ENCODE data around the gene MICB. TPM values are rescaled to one million over a fixed set of nuclear protein-coding genes. Genes with fewer than 3 reads are reported as not detected.

MICB gene
- total RNA-seq, 2 donors from 2014 or later = 1.6 to 3.1 TPM

DNA sequence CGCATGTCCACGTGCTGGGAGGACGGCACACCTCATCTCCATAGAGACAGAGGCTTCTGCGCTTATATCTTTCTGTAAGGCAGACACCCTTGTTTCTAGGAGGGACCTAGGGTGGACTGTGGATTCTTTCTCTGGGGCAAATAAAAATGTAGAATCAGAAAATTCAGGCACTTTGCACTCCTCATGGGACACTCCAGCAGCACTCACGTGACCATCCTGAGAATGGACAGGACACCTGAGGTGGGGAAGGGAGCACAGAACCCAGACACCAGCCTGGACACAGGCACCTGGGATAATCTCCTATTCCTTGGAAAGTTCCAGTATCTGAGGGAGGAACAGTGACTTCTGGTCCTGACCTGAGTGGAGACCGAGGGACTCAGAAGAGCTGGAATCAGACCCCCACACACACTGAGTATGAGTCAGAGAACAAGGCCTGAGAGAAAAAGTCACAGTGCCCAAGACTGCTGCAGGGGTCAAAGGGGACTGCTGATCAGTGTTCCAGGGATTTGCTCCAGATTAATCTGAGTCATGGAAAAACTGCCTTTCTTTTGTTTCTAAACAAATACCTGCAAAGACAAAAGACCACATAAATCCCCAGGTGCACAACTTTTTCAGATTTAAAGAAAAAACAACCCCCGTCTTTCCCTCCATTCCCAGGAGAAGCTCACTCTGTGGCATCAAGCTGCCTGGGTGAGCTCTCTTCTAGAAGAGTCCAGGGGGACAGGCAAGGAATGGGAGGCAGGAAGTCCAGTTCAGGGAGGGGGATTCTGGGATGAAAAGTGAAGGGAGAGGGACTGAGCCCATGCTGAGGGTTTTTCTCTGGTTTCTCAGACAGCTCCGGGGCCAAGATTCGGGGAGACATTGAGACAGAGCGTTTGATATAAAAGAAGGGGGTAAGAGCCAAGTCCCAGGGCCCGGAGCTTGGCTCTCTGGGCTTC, 35.6 kb upstream of the MICB start:
- Histone ChIP-seq H3K36me3 (no peaks in the 10 kb centered on the region), H3K9me3 (no peaks in the 10 kb centered on the region), H3K27ac (peak overlapping the region; percentile 55 to 67), H3K4me1 (peaks cover 0 to 11% of the 10 kb centered on the region in 2 donors), H3K27me3 (no peaks in the 10 kb centered on the region), H3K4me3 (peak overlapping the region; percentile 43 to 51)
- DNase-seq (ENCODE audit: low spot score) = no peak
- TF ChIP-seq CTCF (IDR thresholded peaks at IDR 0.05) = no peak

GRCh38 chr6:31462964-31463870, 34.7 kb upstream of the MICB start:
- Histone ChIP-seq H3K4me1 (peaks cover 0 to 11% of the 10 kb centered on the region in 2 donors), H3K27me3 (no peaks in the 10 kb centered on the region)

DNA sequence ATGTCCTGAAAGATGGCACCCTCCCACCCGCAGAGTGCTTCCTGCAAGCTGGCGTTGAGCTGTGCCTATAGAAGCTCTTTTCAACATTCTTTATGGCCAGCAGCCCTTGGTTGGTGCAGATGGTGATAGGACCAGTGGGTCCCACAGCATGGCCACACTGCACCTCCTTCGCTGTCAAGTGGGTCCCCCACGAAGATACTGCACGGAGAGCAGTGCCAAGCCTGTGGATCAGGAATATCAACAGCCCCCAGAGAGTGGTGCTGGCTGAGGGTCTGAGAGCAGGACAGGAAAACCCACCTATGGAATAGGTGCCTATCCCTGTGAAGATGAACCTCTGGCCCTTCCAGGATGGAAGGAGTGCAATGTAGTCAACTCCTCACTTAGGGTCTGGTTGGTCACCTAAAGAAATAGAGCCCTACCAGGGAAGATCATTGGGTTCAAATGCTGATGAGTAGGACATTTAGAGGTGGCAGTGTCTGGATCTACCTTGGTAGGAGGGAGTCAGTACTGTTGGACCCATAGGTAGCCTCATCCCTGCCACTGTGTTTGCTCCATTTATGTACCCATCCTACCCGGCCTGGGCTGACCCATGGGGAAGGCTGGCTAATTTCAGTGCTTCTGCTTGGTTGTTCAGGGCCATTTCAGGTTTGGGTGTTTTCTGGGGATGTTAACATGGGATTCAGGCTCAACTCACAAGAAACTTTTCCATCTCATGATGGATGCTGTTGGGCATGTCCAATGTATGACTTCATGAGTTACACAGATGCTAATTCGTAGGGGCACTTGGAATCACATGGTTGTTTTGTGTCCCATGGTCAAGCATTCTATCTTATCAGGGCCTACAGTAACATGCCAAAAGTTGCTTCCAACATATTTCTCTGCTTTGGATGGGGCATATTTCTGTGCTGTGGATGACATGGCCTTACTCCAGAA, 33.4 kb upstream of the MICB start:
- no peaks in the 10 kb centered on the region for H3K36me3 ChIP-seq
- no peak for DNase-seq (ENCODE audit: low spot score)
- H3K27ac ChIP-seq = no peak overlapping the region
- H3K4me3 ChIP-seq = peak overlapping the region in 1 of 2 donors; percentile 51
- H3K27me3 ChIP-seq = no peaks in the 10 kb centered on the region
- H3K9me3 ChIP-seq = no peaks in the 10 kb centered on the region
- H3K4me1 ChIP-seq = peaks cover 0 to 11% of the 10 kb centered on the region in 2 donors
- TF ChIP-seq CTCF (IDR thresholded peaks at IDR 0.05) = no peak

More at GRCh38 chr6:31462964-31463870, 34.7 kb upstream of the MICB start:
- peak overlapping the region; percentile 55 to 67 for H3K27ac ChIP-seq
- peak overlapping the region; percentile 43 to 51 for H3K4me3 ChIP-seq
- no peaks in the 10 kb centered on the region for H3K9me3 ChIP-seq
- no peaks in the 10 kb centered on the region for H3K36me3 ChIP-seq
- peak; percentile 94 for DNase-seq (ENCODE audit: low spot score)
- TF ChIP-seq CTCF (IDR thresholded peaks at IDR 0.05) = no peak

- peak overlapping the region in 1 of 2 donors; percentile 51 for H3K4me3 ChIP-seq
- no peaks in the 10 kb centered on the region for H3K27me3 ChIP-seq
- H3K27ac ChIP-seq = no peak overlapping the region
- peaks cover 0 to 11% of the 10 kb centered on the region in 2 donors for H3K4me1 ChIP-seq
- no peaks in the 10 kb centered on the region for H3K36me3 ChIP-seq
- TF ChIP-seq CTCF (IDR thresholded peaks at IDR 0.05) = no peak
- H3K9me3 ChIP-seq = no peaks in the 10 kb centered on the region
- DNase-seq (ENCODE audit: low spot score) = no peak
Observed at GRCh38 chr6:31465185-31465536, 32.8 kb upstream of the MICB start.

DNA sequence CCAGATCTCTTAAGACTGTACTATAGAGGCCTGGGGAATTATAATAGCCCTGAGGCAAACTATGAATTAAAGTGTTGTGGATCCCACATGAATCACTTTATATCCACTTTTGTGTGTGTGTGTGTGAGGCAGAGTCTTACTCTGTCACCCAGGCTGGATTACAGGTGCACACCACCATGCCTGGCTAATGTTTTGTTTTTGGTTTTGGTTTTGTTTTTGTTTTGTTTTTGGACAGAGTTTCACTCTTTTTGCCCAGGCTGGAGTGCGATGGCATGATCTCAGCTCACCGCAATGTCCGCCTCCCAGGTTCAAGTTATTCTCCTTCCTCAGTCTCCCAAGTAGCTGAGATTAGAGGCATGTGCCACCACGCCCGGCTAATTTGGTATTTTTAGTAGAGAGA, 32.2 kb upstream of the MICB start:
- Histone ChIP-seq H3K27me3 (no peaks in the 10 kb centered on the region), H3K36me3 (no peaks in the 10 kb centered on the region), H3K27ac (no peak overlapping the region), H3K4me3 (no peak overlapping the region), H3K9me3 (no peaks in the 10 kb centered on the region), H3K4me1 (peaks cover 0 to 11% of the 10 kb centered on the region in 2 donors)
- no peak for TF ChIP-seq CTCF (IDR thresholded peaks at IDR 0.05)
- no peak for DNase-seq (ENCODE audit: low spot score)
